CD4-positive, alpha-beta T cell treated with Interleukin-17A for 4 hours (primary cell): ENCODE measurements around the gene LRRC14B.
"Not testable (repeated sequence)": the region's sequence is repeated elsewhere in the genome, so short reads cannot be mapped to it uniquely, and the experiment has no call there.

Experiments used
- DNase-seq: peaks from one replicate; pipeline ENCODE4 v3.0.0-alpha.2; 2020; ENCODE audit warnings: mixed read lengths

The LRRC14B gene

GRCh38 chr5:215256-215655 is 24.0 kb downstream of the LRRC14B start:
- DNase-seq = not testable (repeated sequence)

- DNase-seq = not testable (repeated sequence)
Measured at GRCh38 chr5:216076-216475, 24.8 kb downstream of the LRRC14B start.

GRCh38 chr5:217494-218456 is 26.5 kb downstream of the LRRC14B start, which contains the start of the genes CCDC127 and SDHA:
Gene CCDC127 (minus strand): TSS chr5:218153. CDS start chr5:216849, 1,304 bp downstream.
Gene SDHA (plus strand): TSS chr5:218320. CDS start chr5:218356, 36 bp downstream.
- DNase-seq = peak; percentile 99

- DNase-seq = peak; percentile 26
Measured at GRCh38 chr5:218457-219291, 27.4 kb downstream of the LRRC14B start.

GRCh38 chr5:219460-219863 is 28.2 kb downstream of the LRRC14B start:
- peak; percentile 54 for DNase-seq

- DNase-seq = no peak
Measured at GRCh38 chr5:219991-220390, 28.7 kb downstream of the LRRC14B start.

GRCh38 chr5:222951-223715 is 31.8 kb downstream of the LRRC14B start:
- not testable (repeated sequence) for DNase-seq

- DNase-seq = no peak
Measured at GRCh38 chr5:223791-224190, 32.5 kb downstream of the LRRC14B start.

- no peak for DNase-seq
Measured at GRCh38 chr5:225334-225733, 34.0 kb downstream of the LRRC14B start.

GRCh38 chr5:227375-227774 is 36.1 kb downstream of the LRRC14B start:
- not testable (repeated sequence) for DNase-seq

GRCh38 chr5:228886-229285 is 37.6 kb downstream of the LRRC14B start:
- DNase-seq = no peak

GRCh38 chr5:230711-231110 is 39.4 kb downstream of the LRRC14B start:
- no peak for DNase-seq

GRCh38 chr5:231661-232060 is 40.4 kb downstream of the LRRC14B start:
- no peak for DNase-seq

- DNase-seq = not testable (repeated sequence)
Measured at GRCh38 chr5:233426-233825, 42.1 kb downstream of the LRRC14B start.

GRCh38 chr5:234450-234849 is 43.2 kb downstream of the LRRC14B start:
- no peak for DNase-seq

GRCh38 chr5:235527-235926 is 44.2 kb downstream of the LRRC14B start:
- not testable (repeated sequence) for DNase-seq

- DNase-seq = not testable (repeated sequence)
Measured at GRCh38 chr5:237931-238330, 46.6 kb downstream of the LRRC14B start.

GRCh38 chr5:240550-240949 is 49.3 kb downstream of the LRRC14B start:
- not testable (repeated sequence) for DNase-seq

GRCh38 chr5:241045-241669 is 49.9 kb downstream of the LRRC14B start:
- not testable (repeated sequence) for DNase-seq

- peak; percentile 23 for DNase-seq
Measured at GRCh38 chr5:243683-244367, 52.5 kb downstream of the LRRC14B start.

- not testable (repeated sequence) for DNase-seq
Measured at GRCh38 chr5:245717-246116, 54.4 kb downstream of the LRRC14B start.
